ENCODE results near the gene FGF14.

DNA sequence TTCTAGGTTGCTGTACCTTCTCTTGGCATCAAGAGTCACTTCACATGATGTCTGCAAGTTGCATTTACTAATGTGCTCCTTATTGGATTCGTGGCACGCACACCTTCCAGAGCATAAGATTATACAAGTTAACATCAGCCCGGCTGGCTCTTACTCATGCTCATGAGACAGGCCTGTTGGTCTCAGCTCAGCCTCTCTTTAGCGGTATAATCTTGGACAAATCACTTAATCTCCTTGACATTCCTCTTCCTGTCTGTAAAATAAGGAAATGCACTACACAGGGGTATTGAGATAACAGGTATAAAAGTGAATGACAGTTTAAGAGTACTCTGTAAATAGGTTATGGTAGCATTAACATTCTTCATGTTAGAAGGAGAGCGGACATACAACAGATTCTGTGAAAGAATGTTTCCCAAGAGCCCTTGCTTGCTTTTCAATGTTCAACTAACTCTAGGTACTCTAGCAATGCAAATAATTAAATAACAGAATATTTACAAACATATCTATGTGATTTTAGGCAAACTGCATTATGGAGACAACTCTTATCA is 181.1 kb downstream of the FGF14 start:
- TF ChIP-seq, protein P1, sequence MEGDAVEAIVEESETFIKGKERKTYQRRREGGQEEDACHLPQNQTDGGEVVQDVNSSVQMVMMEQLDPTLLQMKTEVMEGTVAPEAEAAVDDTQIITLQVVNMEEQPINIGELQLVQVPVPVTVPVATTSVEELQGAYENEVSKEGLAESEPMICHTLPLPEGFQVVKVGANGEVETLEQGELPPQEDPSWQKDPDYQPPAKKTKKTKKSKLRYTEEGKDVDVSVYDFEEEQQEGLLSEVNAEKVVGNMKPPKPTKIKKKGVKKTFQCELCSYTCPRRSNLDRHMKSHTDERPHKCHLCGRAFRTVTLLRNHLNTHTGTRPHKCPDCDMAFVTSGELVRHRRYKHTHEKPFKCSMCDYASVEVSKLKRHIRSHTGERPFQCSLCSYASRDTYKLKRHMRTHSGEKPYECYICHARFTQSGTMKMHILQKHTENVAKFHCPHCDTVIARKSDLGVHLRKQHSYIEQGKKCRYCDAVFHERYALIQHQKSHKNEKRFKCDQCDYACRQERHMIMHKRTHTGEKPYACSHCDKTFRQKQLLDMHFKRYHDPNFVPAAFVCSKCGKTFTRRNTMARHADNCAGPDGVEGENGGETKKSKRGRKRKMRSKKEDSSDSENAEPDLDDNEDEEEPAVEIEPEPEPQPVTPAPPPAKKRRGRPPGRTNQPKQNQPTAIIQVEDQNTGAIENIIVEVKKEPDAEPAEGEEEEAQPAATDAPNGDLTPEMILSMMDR (IDR thresholded peaks at IDR 0.05) = no peak
- TF ChIP-seq POLR2A (IDR thresholded peaks at IDR 0.05) = no peak

Data from Peyer's patch (tissue), 4 donors.